Fibroblast of the aortic adventitia (primary cell): ENCODE data around the gene ZXDC. TPM values are rescaled to one million over a fixed set of nuclear protein-coding genes. Genes with fewer than 3 reads are reported as not detected.

Experiments used
- DNase-seq: peaks from one replicate; pipeline ENCODE4 v3.0.0-alpha.2; 2010; ENCODE audit warnings: low read depth
- H3K4me3 ChIP-seq: 2 replicates; pipeline ENCODE4 v1.5.1; 2011; ENCODE audit warnings: low read depth, mild to moderate bottlenecking, control low read depth, low read length, moderate library complexity
- total RNA-seq: library from RNA; depleted of rRNA; stranded (reverse); fragments of >200 nt; gene quantifications from 2 replicates; pipeline ENCODE4 v1.2.3, GENCODE V29; 2012; ENCODE audit warnings: low replicate concordance
- TF ChIP-seq, protein P1 (sequence below): IDR thresholded peaks from 2 replicates; pipeline ENCODE4 v1.5.1; 2011; ENCODE audit warnings: mild to moderate bottlenecking, low read length, control low read depth, inconsistent platforms; ENCODE audit not compliant: insufficient read depth

ZXDC gene
- total RNA-seq, 1 donor = 26.7 TPM

DNA sequence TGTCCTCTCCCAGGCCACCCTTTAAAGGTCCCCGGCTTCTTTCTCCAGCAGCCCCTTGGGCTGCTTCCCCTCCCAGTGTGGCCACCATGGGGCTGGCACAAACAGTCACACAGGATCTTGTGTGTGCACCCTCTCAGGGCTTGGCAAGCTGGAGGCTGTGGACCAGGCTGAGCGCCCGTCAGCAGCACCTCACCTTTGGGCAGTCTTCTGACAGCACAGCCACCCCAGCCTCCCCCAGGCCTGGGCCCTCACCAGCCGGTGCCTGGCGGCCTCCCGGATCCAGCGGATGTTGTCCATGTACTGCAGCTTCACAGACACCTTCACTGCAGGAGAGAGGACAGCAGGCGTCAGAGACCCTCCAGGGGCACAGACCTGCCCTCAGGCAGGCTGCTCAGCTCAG is 20.1 kb upstream of the ZXDC start:
- no peak overlapping the region for H3K4me3 ChIP-seq
- TF ChIP-seq, protein P1, sequence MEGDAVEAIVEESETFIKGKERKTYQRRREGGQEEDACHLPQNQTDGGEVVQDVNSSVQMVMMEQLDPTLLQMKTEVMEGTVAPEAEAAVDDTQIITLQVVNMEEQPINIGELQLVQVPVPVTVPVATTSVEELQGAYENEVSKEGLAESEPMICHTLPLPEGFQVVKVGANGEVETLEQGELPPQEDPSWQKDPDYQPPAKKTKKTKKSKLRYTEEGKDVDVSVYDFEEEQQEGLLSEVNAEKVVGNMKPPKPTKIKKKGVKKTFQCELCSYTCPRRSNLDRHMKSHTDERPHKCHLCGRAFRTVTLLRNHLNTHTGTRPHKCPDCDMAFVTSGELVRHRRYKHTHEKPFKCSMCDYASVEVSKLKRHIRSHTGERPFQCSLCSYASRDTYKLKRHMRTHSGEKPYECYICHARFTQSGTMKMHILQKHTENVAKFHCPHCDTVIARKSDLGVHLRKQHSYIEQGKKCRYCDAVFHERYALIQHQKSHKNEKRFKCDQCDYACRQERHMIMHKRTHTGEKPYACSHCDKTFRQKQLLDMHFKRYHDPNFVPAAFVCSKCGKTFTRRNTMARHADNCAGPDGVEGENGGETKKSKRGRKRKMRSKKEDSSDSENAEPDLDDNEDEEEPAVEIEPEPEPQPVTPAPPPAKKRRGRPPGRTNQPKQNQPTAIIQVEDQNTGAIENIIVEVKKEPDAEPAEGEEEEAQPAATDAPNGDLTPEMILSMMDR = no peak
- no peak for DNase-seq

GRCh38 chr3:126494970-126495230 is 19.2 kb upstream of the ZXDC start:
- TF ChIP-seq, protein P1 = no peak
- no peak overlapping the region for H3K4me3 ChIP-seq
- no peak for DNase-seq

DNA sequence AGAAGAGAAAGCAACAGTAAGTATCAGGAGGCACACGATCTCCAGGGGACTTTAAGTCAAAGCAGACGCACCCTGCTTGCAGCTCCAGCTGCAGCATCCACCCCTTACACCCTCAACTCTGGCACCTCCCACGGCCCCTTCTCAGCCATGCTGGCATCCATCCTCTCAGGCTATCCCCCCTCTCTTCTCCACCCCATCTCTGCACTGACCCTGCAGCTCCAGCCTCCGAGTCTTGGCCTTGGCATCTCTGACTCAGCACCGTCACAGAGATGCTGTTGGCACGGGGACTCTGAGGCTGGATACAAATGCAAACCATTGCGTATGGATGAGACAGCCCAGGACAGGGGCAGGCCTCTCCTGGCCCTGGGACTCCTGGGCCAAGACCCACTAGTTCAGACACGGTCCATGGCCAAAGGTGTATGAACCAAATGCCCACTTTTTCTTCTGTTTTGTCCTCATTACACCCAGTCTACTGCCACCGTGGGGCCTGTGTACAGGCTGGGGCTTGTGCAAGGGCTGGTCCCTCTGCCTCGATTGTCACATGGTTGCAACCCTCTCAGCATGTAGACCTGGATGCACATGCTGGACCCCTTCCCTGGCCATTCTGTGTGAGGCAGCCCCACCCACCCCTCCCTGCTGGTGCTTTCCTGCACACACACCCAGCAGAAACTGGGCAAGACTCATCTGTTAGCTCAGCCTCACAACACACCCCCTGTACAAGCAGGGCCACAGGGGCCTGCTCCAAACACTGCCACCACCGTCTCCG is 18.7 kb upstream of the ZXDC start:
- H3K4me3 ChIP-seq = no peak overlapping the region
- TF ChIP-seq, protein P1 = peak; percentile 5
- peak; percentile 56 for DNase-seq

DNA sequence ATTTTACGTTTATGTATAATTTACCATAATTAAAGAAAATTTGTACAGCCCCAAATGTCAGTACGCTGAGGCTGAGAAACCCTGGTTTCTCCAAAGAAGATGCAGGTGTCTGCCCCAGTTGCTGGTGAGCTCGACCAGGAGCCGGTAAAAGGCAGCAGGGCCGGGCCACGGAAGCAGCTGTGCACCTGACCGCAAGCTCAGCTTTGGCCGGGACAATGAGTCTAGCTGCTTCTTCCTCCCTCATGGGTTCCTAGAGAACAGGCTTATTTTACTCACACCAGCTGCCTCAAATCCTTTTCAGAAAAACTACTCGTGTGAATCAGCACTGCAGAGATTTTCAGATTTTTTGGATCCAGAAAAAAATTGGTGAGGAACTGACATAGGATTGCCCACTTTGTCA is 18.0 kb upstream of the ZXDC start:
- no peak overlapping the region for H3K4me3 ChIP-seq
- no peak for DNase-seq
- TF ChIP-seq, protein P1 = no peak

DNA sequence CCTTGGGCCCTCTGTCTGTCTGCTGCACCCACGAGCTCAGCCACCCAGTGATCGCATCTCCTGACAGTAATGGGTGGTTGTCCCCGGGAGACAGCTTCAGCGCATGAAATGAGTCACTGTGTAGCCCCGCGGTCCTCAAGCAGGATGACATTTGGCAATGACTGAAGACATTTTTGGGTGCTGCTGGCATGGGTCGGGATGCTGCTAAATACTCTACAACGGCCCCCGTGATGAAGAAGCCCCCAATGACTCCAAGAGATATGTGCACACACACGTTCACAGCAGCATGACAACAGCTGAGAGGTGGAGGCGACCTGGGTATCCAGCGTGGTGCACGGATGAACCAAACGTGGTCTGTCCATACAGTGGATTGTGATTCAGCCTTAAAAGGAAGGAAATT is 17.4 kb upstream of the ZXDC start:
- TF ChIP-seq, protein P1 = no peak
- DNase-seq = no peak
- no peak overlapping the region for H3K4me3 ChIP-seq

GRCh38 chr3:126491221-126492013 is 15.7 kb upstream of the ZXDC start:
- no peak for DNase-seq
- no peak overlapping the region for H3K4me3 ChIP-seq
- TF ChIP-seq, protein P1 = no peak

GRCh38 chr3:126490619-126491018 is 14.9 kb upstream of the ZXDC start:
- TF ChIP-seq, protein P1 = no peak
- H3K4me3 ChIP-seq = no peak overlapping the region
- DNase-seq = no peak
